Activated CD4-positive, alpha-beta T cell treated with anti-CD3 and anti-CD28 coated beads, Interleukin-2, amount 10 ng/mL, durations not matched to agents 7 days and 5 days (primary cell): Measurements from ENCODE around the gene MTMR3. TPM values are rescaled to one million over a fixed set of nuclear protein-coding genes. Genes with fewer than 3 reads are reported as not detected.

Experiments used
- CTCF ChIA-PET: fragments of 350-600 bp; sonication (Branson Sonifier 250); formaldehyde crosslinking; loops from one replicate; lab custom pipeline; 2021; ENCODE audit warnings: antibody characterized with exemption; lab: Charles Lee
- POLR2A ChIA-PET: fragments of 350-600 bp; sonication (Branson Sonifier 250); formaldehyde crosslinking; loops from one replicate; lab custom pipeline; 2021; ENCODE audit warnings: antibody characterized with exemption; lab: Charles Lee
- DNase-seq: peaks from one replicate; pipeline ENCODE4 v3.0.0-alpha.2; 2020
- H3K27ac Mint-ChIP-seq: one replicate; pipeline ENCODE4 v1.8.0; 2021; ENCODE audit warnings: mild to moderate bottlenecking, moderate library complexity, mixed read lengths
- H3K27me3 Mint-ChIP-seq: one replicate; pipeline ENCODE4 v1.8.0; 2021; ENCODE audit warnings: mixed read lengths
- H3K36me3 Mint-ChIP-seq: one replicate; pipeline ENCODE4 v1.8.0; 2021; ENCODE audit warnings: low read depth, mixed read lengths
- H3K4me1 Mint-ChIP-seq: one replicate; pipeline ENCODE4 v1.8.0; 2021; ENCODE audit warnings: mixed read lengths
- H3K4me3 Mint-ChIP-seq: one replicate; pipeline ENCODE4 v1.8.0; 2021; ENCODE audit warnings: mild to moderate bottlenecking, moderate library complexity, mixed read lengths
- H3K9me3 Mint-ChIP-seq: one replicate; pipeline ENCODE4 v1.8.0; 2021; ENCODE audit warnings: mixed read lengths
- total RNA-seq, 2 experiments: library from RNA; stranded (reverse); gene quantifications; one replicate each; pipeline ENCODE4 v1.2.3, GENCODE V29; 2021

The MTMR3 gene
- total RNA-seq, 2 experiments from 2014 or later = 24.3 to 27.9 TPM

- no peak overlapping the region for H3K27ac Mint-ChIP-seq
These were observed 10.0 kb upstream of the MTMR3 start for GRCh38 chr22:29872989-29873388.

GRCh38 chr22:29873943-29874342, 9.0 kb upstream of the MTMR3 start:
- DNase-seq = no peak
- peaks cover 12% of the 10 kb centered on the region for H3K4me1 Mint-ChIP-seq
- H3K9me3 Mint-ChIP-seq = no peaks in the 10 kb centered on the region
- no peaks in the 10 kb centered on the region for H3K36me3 Mint-ChIP-seq
- no peak overlapping the region for H3K4me3 Mint-ChIP-seq
- H3K27me3 Mint-ChIP-seq = peaks cover 24% of the 10 kb centered on the region
- no peak overlapping the region for H3K27ac Mint-ChIP-seq
- POLR2A ChIA-PET = no interaction called here
- CTCF ChIA-PET = interaction anchor here (0.5 kb wide), 1 partner anchor 9 kb away, joined by 3 read pairs; the partner anchor contains the start of gene MTMR3

More at GRCh38 chr22:29872989-29873388, 10.0 kb upstream of the MTMR3 start:
- H3K4me3 Mint-ChIP-seq = no peak overlapping the region
- no peaks in the 10 kb centered on the region for H3K9me3 Mint-ChIP-seq
- H3K36me3 Mint-ChIP-seq = no peaks in the 10 kb centered on the region
- DNase-seq = no peak
- CTCF ChIA-PET = interaction anchor here (0.7 to 1.2 kb wide), 3 partner anchors 10 to 364 kb away, joined by 3 read pairs; partner anchors contain the start of gene MTMR3
- H3K4me1 Mint-ChIP-seq = peaks cover 12% of the 10 kb centered on the region
- POLR2A ChIA-PET = no interaction called here
- H3K27me3 Mint-ChIP-seq = peaks cover 23% of the 10 kb centered on the region

GRCh38 chr22:29877620-29878019, 5.4 kb upstream of the MTMR3 start:
- H3K27me3 Mint-ChIP-seq = peaks cover 24% of the 10 kb centered on the region
- H3K36me3 Mint-ChIP-seq = no peaks in the 10 kb centered on the region
- H3K4me3 Mint-ChIP-seq = no peak overlapping the region
- POLR2A ChIA-PET = no interaction called here
- H3K4me1 Mint-ChIP-seq = peaks cover under 1% of the 10 kb centered on the region
- no peaks in the 10 kb centered on the region for H3K9me3 Mint-ChIP-seq
- CTCF ChIA-PET = interaction anchor here (0.6 kb wide), 1 partner anchor 1914 kb away, joined by 3 read pairs; no protein-coding TSS in a partner anchor
- no peak overlapping the region for H3K27ac Mint-ChIP-seq
- no peak for DNase-seq

- Mint-ChIP-seq H3K4me3 (no peak overlapping the region), H3K36me3 (peaks cover 3% of the 10 kb centered on the region), H3K27ac (no peak overlapping the region), H3K4me1 (peaks cover 9% of the 10 kb centered on the region), H3K9me3 (no peaks in the 10 kb centered on the region), H3K27me3 (peaks cover 16% of the 10 kb centered on the region)
- ChIA-PET CTCF (interaction anchor here (0.6 to 1.1 kb wide), 4 partner anchors 87 to 567 kb away, joined by 3 read pairs; no protein-coding TSS in a partner anchor), POLR2A (interaction anchor here (0.6 kb wide), 1 partner anchor 52 kb away, joined by 3 read pairs; no protein-coding TSS in a partner anchor)
- DNase-seq = no peak
These were observed 3.2 kb upstream of the MTMR3 start for GRCh38 chr22:29879753-29880152.

GRCh38 chr22:29882716-29883044, 294 bp upstream of the MTMR3 start:
- no peak for DNase-seq
- Mint-ChIP-seq H3K36me3 (peaks cover 3% of the 10 kb centered on the region), H3K4me3 (peak overlapping the region; percentile 89), H3K27ac (peak overlapping the region; percentile 79), H3K9me3 (no peaks in the 10 kb centered on the region), H3K4me1 (peaks cover 9% of the 10 kb centered on the region), H3K27me3 (peaks cover 4% of the 10 kb centered on the region)
- ChIA-PET CTCF (interaction anchor here (0.7 to 1.1 kb wide), 5 partner anchors 9 to 18 kb away, joined by 3 to 5 read pairs (median 3); no protein-coding TSS in a partner anchor), POLR2A (interaction anchor here (0.6 kb wide), 1 partner anchor 32 kb away, joined by 3 read pairs; no protein-coding TSS in a partner anchor)

GRCh38 chr22:29883775-29884097, 762 bp downstream of the MTMR3 start:
- H3K27me3 Mint-ChIP-seq = no peaks in the 10 kb centered on the region
- DNase-seq = peak; percentile 40

GRCh38 chr22:29885610-29886009, 2.6 kb downstream of the MTMR3 start:
- Mint-ChIP-seq H3K27me3 (no peaks in the 10 kb centered on the region), H3K4me3 (no peak overlapping the region), H3K4me1 (peaks cover 9% of the 10 kb centered on the region), H3K36me3 (peaks cover 3% of the 10 kb centered on the region), H3K9me3 (no peaks in the 10 kb centered on the region), H3K27ac (no peak overlapping the region)
- DNase-seq = no peak
- POLR2A ChIA-PET = no interaction called here
- CTCF ChIA-PET = no interaction called here

More at GRCh38 chr22:29883775-29884097, 762 bp downstream of the MTMR3 start:
- Mint-ChIP-seq H3K4me1 (peaks cover 9% of the 10 kb centered on the region), H3K4me3 (peak overlapping the region; percentile 89), H3K36me3 (peaks cover 3% of the 10 kb centered on the region), H3K9me3 (no peaks in the 10 kb centered on the region), H3K27ac (peak overlapping the region; percentile 82)
- CTCF ChIA-PET = interaction anchor here (1.1 kb wide), 2 partner anchors 11 to 19 kb away, joined by 3 read pairs; no protein-coding TSS in a partner anchor
- POLR2A ChIA-PET = interaction anchor here (0.7 kb wide), 1 partner anchor 421 kb away, joined by 3 read pairs; no protein-coding TSS in a partner anchor

GRCh38 chr22:29886596-29886995, 3.6 kb downstream of the MTMR3 start:
- Mint-ChIP-seq H3K9me3 (no peaks in the 10 kb centered on the region), H3K27me3 (no peaks in the 10 kb centered on the region), H3K27ac (no peak overlapping the region), H3K36me3 (peaks cover 3% of the 10 kb centered on the region), H3K4me3 (no peak overlapping the region), H3K4me1 (peaks cover 9% of the 10 kb centered on the region)
- no peak for DNase-seq
- ChIA-PET POLR2A (no interaction called here), CTCF (no interaction called here)

- H3K36me3 Mint-ChIP-seq = peaks cover 3% of the 10 kb centered on the region
- H3K4me3 Mint-ChIP-seq = no peak overlapping the region
- no peaks in the 10 kb centered on the region for H3K27me3 Mint-ChIP-seq
- ChIA-PET CTCF (no interaction called here), POLR2A (no interaction called here)
- no peaks in the 10 kb centered on the region for H3K9me3 Mint-ChIP-seq
- no peak overlapping the region for H3K27ac Mint-ChIP-seq
- H3K4me1 Mint-ChIP-seq = peaks cover 9% of the 10 kb centered on the region
- DNase-seq = no peak
These were observed 4.4 kb downstream of the MTMR3 start for GRCh38 chr22:29887358-29887757.

GRCh38 chr22:29890760-29891159, 7.8 kb downstream of the MTMR3 start:
- Mint-ChIP-seq H3K36me3 (no peaks in the 10 kb centered on the region), H3K27ac (no peak overlapping the region), H3K9me3 (no peaks in the 10 kb centered on the region), H3K4me3 (no peak overlapping the region), H3K4me1 (no peaks in the 10 kb centered on the region), H3K27me3 (no peaks in the 10 kb centered on the region)
- ChIA-PET CTCF (no interaction called here), POLR2A (no interaction called here)
- DNase-seq = no peak

GRCh38 chr22:29892315-29893156, 9.6 kb downstream of the MTMR3 start:
- Mint-ChIP-seq H3K27me3 (no peaks in the 10 kb centered on the region), H3K4me1 (no peaks in the 10 kb centered on the region), H3K27ac (no peak overlapping the region), H3K9me3 (no peaks in the 10 kb centered on the region), H3K36me3 (no peaks in the 10 kb centered on the region), H3K4me3 (no peak overlapping the region)
- no peak for DNase-seq
- POLR2A ChIA-PET = no interaction called here
- CTCF ChIA-PET = no interaction called here

GRCh38 chr22:29901354-29901753, 18.4 kb downstream of the MTMR3 start:
- ChIA-PET POLR2A (no interaction called here), CTCF (no interaction called here)
- H3K9me3 Mint-ChIP-seq = no peaks in the 10 kb centered on the region

GRCh38 chr22:29903371-29903770, 20.4 kb downstream of the MTMR3 start:
- Mint-ChIP-seq H3K4me1 (peaks cover 1% of the 10 kb centered on the region), H3K27me3 (no peaks in the 10 kb centered on the region), H3K9me3 (no peaks in the 10 kb centered on the region), H3K4me3 (no peak overlapping the region), H3K36me3 (no peaks in the 10 kb centered on the region), H3K27ac (no peak overlapping the region)
- ChIA-PET CTCF (no interaction called here), POLR2A (no interaction called here)
- no peak for DNase-seq

More at GRCh38 chr22:29901354-29901753, 18.4 kb downstream of the MTMR3 start:
- no peaks in the 10 kb centered on the region for H3K4me1 Mint-ChIP-seq
- no peak for DNase-seq
- no peaks in the 10 kb centered on the region for H3K27me3 Mint-ChIP-seq
- H3K4me3 Mint-ChIP-seq = no peak overlapping the region
- no peaks in the 10 kb centered on the region for H3K36me3 Mint-ChIP-seq
- no peak overlapping the region for H3K27ac Mint-ChIP-seq
